ENCODE measurements around the gene ANKS1A.

- TF ChIP-seq CTCF (IDR thresholded peaks at IDR 0.05) (no peak), EZH2 (IDR thresholded peaks at IDR 0.05) (no peak)
These were observed 144.6 kb downstream of the ANKS1A start for GRCh38 chr6:35033683-35034082.

Data from neural progenitor cell (in vitro differentiated cells).